Liver (tissue), 2 donors: ENCODE data around the gene GRAP2.

Experiments used
- CTCF ChIP-seq: fragments of 150-350 bp; IDR thresholded peaks from 2 replicates; pipeline ENCODE4 v1.5.1; 2017; ENCODE audit warnings: improper control_type of control experiment, low read depth, low read length; ENCODE audit not compliant: missing input control
- YY1 ChIP-seq: IDR thresholded peaks from 2 replicates; pipeline ENCODE4 v1.6.1; 2016; ENCODE audit warnings: antibody characterized with exemption, mild to moderate bottlenecking
- donor health status: healthy.

- TF ChIP-seq YY1 (no peak), CTCF (no peak)
Observed at GRCh38 chr22:39967996-39968972, 67.4 kb downstream of the GRAP2 start.
